H9 (cell line): ENCODE measurements around the gene SH3RF2. TPM values are rescaled to one million over a fixed set of nuclear protein-coding genes. Genes with fewer than 3 reads are reported as not detected.

Experiments
- DNase-seq: peaks from one replicate; pipeline ENCODE4 v3.0.0-alpha.2; 2017
- H2AFZ ChIP-seq: one replicate; pipeline ENCODE4 v1.6.1; 2013; ENCODE audit warnings: mild to moderate bottlenecking, low read length, control low read depth, moderate library complexity
- H2AK5ac ChIP-seq: 2 replicates; pipeline ENCODE4 v1.6.1; 2013; ENCODE audit warnings: low read length, control low read depth, mixed read lengths; ENCODE audit not compliant: insufficient read length
- H2BK120ac ChIP-seq: one replicate; pipeline ENCODE4 v1.6.1; 2013; ENCODE audit warnings: low read depth, mild to moderate bottlenecking, low read length, control low read depth, inconsistent platforms; ENCODE audit not compliant: poor library complexity, severe bottlenecking
- H2BK12ac ChIP-seq: 2 replicates; pipeline ENCODE4 v1.6.1; 2013; ENCODE audit warnings: low read length, control low read depth, mixed read lengths, low read depth; ENCODE audit not compliant: insufficient read length
- H2BK15ac ChIP-seq: 2 replicates; pipeline ENCODE4 v1.6.1; 2013; ENCODE audit warnings: low read depth, low read length, control low read depth
- H2BK20ac ChIP-seq: one replicate; pipeline ENCODE4 v1.6.1; 2013; ENCODE audit warnings: low read depth, mild to moderate bottlenecking, low read length, control low read depth, inconsistent platforms; ENCODE audit not compliant: poor library complexity, severe bottlenecking
- H2BK5ac ChIP-seq: 2 replicates; pipeline ENCODE4 v1.6.1; 2013; ENCODE audit warnings: low read length, control low read depth, mixed read lengths; ENCODE audit not compliant: insufficient read length
- H3K14ac ChIP-seq: 2 replicates; pipeline ENCODE4 v1.6.1; 2013; ENCODE audit warnings: low read length, control low read depth; ENCODE audit not compliant: insufficient read depth
- H3K18ac ChIP-seq: 2 replicates; pipeline ENCODE4 v1.6.1; 2013; ENCODE audit warnings: low read depth, mild to moderate bottlenecking, mixed read lengths, low read length, control low read depth; ENCODE audit not compliant: insufficient read length
- H3K23ac ChIP-seq: 2 replicates; pipeline ENCODE4 v1.6.1; 2013; ENCODE audit warnings: low read length, control low read depth, mixed read lengths, low read depth; ENCODE audit not compliant: insufficient read length
- H3K23me2 ChIP-seq: 2 replicates; pipeline ENCODE4 v1.6.1; 2013; ENCODE audit warnings: low read depth, mild to moderate bottlenecking, mixed read lengths, low read length, control low read depth; ENCODE audit not compliant: insufficient read length, poor library complexity, severe bottlenecking
- H3K27ac ChIP-seq: 2 replicates; pipeline ENCODE4 v1.5.1; 2013; ENCODE audit warnings: low read length, control low read depth, mixed read lengths, low read depth; ENCODE audit not compliant: insufficient read length
- H3K27me3 ChIP-seq: 2 replicates; pipeline ENCODE4 v1.6.1; 2013; ENCODE audit warnings: low read length, control low read depth, inconsistent platforms; ENCODE audit not compliant: insufficient read depth
- H3K4ac ChIP-seq: 2 replicates; pipeline ENCODE4 v1.6.1; 2013; ENCODE audit warnings: low read depth, mild to moderate bottlenecking, control low read depth, inconsistent platforms, low read length, moderate library complexity
- H3K4me1 ChIP-seq: 2 replicates; pipeline ENCODE4 v1.6.1; 2013; ENCODE audit warnings: low read length, control low read depth, inconsistent platforms; ENCODE audit not compliant: insufficient read depth
- H3K4me2 ChIP-seq: 2 replicates; pipeline ENCODE4 v1.6.1; 2013; ENCODE audit warnings: low read length, control low read depth, mixed read lengths; ENCODE audit not compliant: insufficient read length, insufficient read depth
- H3K56ac ChIP-seq: 2 replicates; pipeline ENCODE4 v1.6.1; 2013; ENCODE audit warnings: low read depth, mild to moderate bottlenecking, mixed read lengths, low read length, control low read depth; ENCODE audit not compliant: insufficient read length
- H3K79me1 ChIP-seq: 2 replicates; pipeline ENCODE4 v1.6.1; 2013; ENCODE audit warnings: low read depth, mild to moderate bottlenecking, moderate library complexity, low read length, control low read depth, inconsistent platforms; ENCODE audit not compliant: insufficient read depth, poor library complexity, severe bottlenecking
- H3K79me2 ChIP-seq: 2 replicates; pipeline ENCODE4 v1.6.1; 2013; ENCODE audit warnings: low read length, control low read depth, inconsistent platforms; ENCODE audit not compliant: insufficient read depth
- H3K9ac ChIP-seq: 2 replicates; pipeline ENCODE4 v1.6.1; 2013; ENCODE audit warnings: low read length, control low read depth, mixed read lengths; ENCODE audit not compliant: insufficient read length; ENCODE audit errors: extremely low read depth
- H3K9me3 ChIP-seq: one replicate; pipeline ENCODE4 v1.6.1; 2013; ENCODE audit warnings: low read depth, low read length, inconsistent platforms; ENCODE audit not compliant: control insufficient read depth
- H3T11ph ChIP-seq: one replicate; pipeline ENCODE4 v1.6.1; 2013; ENCODE audit warnings: mild to moderate bottlenecking, low read length, control low read depth, inconsistent platforms
- H4K20me1 ChIP-seq: one replicate; pipeline ENCODE4 v1.6.1; 2013; ENCODE audit not compliant: control insufficient read depth, insufficient read length, insufficient read depth
- H4K5ac ChIP-seq: 2 replicates; pipeline ENCODE4 v1.6.1; 2013; ENCODE audit warnings: low read depth, mild to moderate bottlenecking, mixed read lengths, low read length, control low read depth; ENCODE audit not compliant: insufficient read length
- H4K8ac ChIP-seq: replicated peaks from 2 replicates; pipeline ENCODE4 v1.6.1; 2013; ENCODE audit warnings: low read length, control low read depth, mixed read lengths, low read depth; ENCODE audit not compliant: insufficient read length
- H4K91ac ChIP-seq: 2 replicates; pipeline ENCODE4 v1.6.1; 2013; ENCODE audit warnings: low read depth, mild to moderate bottlenecking, moderate library complexity, mixed read lengths, low read length, control low read depth; ENCODE audit not compliant: insufficient read length
- H3K27ac Mint-ChIP-seq, 3 experiments: 2 replicates in 2 of 3; 3 replicates in 1 of 3; pipeline ENCODE4 v1.8.0; 2020 to 2021; ENCODE audit warnings: mixed read lengths in 3 of 3, mild to moderate bottlenecking in 1 of 3, moderate library complexity in 1 of 3
- H3K27me3 Mint-ChIP-seq: 2 replicates; pipeline ENCODE4 v1.8.0; 2021; ENCODE audit warnings: low read depth, mild to moderate bottlenecking, moderate library complexity, mixed read lengths
- H3K36me3 Mint-ChIP-seq, 3 experiments: 2 replicates in 2 of 3; 3 replicates in 1 of 3; pipeline ENCODE4 v1.8.0; 2020 to 2021; ENCODE audit warnings: low read depth in 3 of 3, mixed read lengths in 3 of 3; ENCODE audit not compliant: insufficient read depth in 1 of 3
- H3K4me1 Mint-ChIP-seq, 2 experiments: 2 replicates each; pipeline ENCODE4 v1.8.0; 2020; ENCODE audit warnings: mixed read lengths in 2 of 2
- H3K4me3 Mint-ChIP-seq, 2 experiments: 2 replicates in 1 of 2; 3 replicates in 1 of 2; pipeline ENCODE4 v1.8.0; 2020 to 2021; ENCODE audit warnings: mild to moderate bottlenecking in 2 of 2, mixed read lengths in 2 of 2, moderate library complexity in 1 of 2
- H3K9me3 Mint-ChIP-seq, 2 experiments: 2 replicates in 1 of 2; 3 replicates in 1 of 2; pipeline ENCODE4 v1.8.0; 2020; ENCODE audit warnings: mild to moderate bottlenecking in 2 of 2, mixed read lengths in 2 of 2, moderate library complexity in 1 of 2
- WGBS: extraction: QIAGEN DNeasy Blood & Tissue Kit; methylation state at CpG from one replicate; pipeline ENCODE4 v1.1.7; 2013; ENCODE audit warnings: missing lambda C conversion rate, low lambda C conversion rate, mixed read lengths; ENCODE audit not compliant: insufficient read length; ENCODE audit errors: extremely low coverage; 5-methylcytosine and 5-hydroxymethylcytosine counted together
- total RNA-seq: library from RNA; stranded (reverse); gene quantifications from 2 replicates; pipeline ENCODE4 v1.2.1, GENCODE V29; 2021
- TF ChIP-seq, protein P1 (sequence below): fragments of 200-600 bp; sonication (generic); conservative IDR thresholded peaks from 3 replicates; pipeline ENCODE4 v1.8.0; 2021; ENCODE audit warnings: antibody characterized with exemption, mild to moderate bottlenecking

The SH3RF2 gene
- total RNA-seq, 1 experiment from 2014 or later, result 0.66 TPM

DNA sequence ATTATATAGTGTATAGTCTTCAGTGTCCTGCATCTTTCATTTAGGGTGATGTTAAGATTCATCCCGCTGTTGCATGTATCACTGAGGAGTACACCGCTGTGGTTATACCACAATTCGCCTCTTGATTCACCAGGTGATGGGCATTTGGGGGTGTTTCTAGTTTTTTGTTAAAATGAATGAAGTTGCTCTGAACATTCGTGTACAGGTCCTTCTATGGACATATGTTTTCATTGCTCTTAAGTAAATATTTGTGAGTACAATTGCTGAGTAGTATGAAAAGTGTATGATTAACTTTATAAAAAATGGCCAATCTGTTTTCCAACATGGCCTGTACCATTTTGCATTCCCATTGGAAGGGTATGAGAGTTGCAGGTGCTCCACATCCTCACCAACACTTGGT, 107.3 kb downstream of the SH3RF2 start:
- no peak overlapping the region for H4K5ac ChIP-seq
- H3K36me3 Mint-ChIP-seq, result no peaks in the 10 kb centered on the region; a peak in 1 of 7 replicates
- H3K23me2 ChIP-seq, result no peaks in the 10 kb centered on the region
- H3K4me3 Mint-ChIP-seq, result no peak overlapping the region
- H3K27ac ChIP-seq, result no peak overlapping the region
- no peak overlapping the region for H3K18ac ChIP-seq
- WGBS, result no CpG with 5 or more reads among the region's 4 CpGs
- H3K23ac ChIP-seq, result no peak overlapping the region
- H3K27me3 Mint-ChIP-seq, result no peaks in the 10 kb centered on the region
- TF ChIP-seq, protein P1, sequence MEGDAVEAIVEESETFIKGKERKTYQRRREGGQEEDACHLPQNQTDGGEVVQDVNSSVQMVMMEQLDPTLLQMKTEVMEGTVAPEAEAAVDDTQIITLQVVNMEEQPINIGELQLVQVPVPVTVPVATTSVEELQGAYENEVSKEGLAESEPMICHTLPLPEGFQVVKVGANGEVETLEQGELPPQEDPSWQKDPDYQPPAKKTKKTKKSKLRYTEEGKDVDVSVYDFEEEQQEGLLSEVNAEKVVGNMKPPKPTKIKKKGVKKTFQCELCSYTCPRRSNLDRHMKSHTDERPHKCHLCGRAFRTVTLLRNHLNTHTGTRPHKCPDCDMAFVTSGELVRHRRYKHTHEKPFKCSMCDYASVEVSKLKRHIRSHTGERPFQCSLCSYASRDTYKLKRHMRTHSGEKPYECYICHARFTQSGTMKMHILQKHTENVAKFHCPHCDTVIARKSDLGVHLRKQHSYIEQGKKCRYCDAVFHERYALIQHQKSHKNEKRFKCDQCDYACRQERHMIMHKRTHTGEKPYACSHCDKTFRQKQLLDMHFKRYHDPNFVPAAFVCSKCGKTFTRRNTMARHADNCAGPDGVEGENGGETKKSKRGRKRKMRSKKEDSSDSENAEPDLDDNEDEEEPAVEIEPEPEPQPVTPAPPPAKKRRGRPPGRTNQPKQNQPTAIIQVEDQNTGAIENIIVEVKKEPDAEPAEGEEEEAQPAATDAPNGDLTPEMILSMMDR, result no peak
- no peak overlapping the region for H3K27ac Mint-ChIP-seq
- no peak overlapping the region for H2AFZ ChIP-seq
- no peak overlapping the region for H2AK5ac ChIP-seq
- H3K27me3 ChIP-seq, result no peaks in the 10 kb centered on the region
- no peak for DNase-seq
- peaks cover 8 to 11% of the 10 kb centered on the region in 2 experiments; a peak in 3 of 4 replicates for H3K4me1 Mint-ChIP-seq
- H3K4ac ChIP-seq, result no peak overlapping the region
- no peaks in the 10 kb centered on the region for H3K4me1 ChIP-seq
- H4K8ac ChIP-seq, result no peak overlapping the region
- H2BK12ac ChIP-seq, result no peak overlapping the region
- H3K14ac ChIP-seq, result no peak overlapping the region
- no peaks in the 10 kb centered on the region for H3K79me1 ChIP-seq
- no peaks in the 10 kb centered on the region for H3K9me3 ChIP-seq
- H3K56ac ChIP-seq, result no peak overlapping the region
- no peaks in the 10 kb centered on the region for H3K9me3 Mint-ChIP-seq
- no peak overlapping the region for H2BK120ac ChIP-seq
- H4K91ac ChIP-seq, result no peak overlapping the region
- no peak overlapping the region for H3T11ph ChIP-seq
- H2BK20ac ChIP-seq, result no peak overlapping the region
- no peak overlapping the region for H3K4me2 ChIP-seq
- no peak overlapping the region for H3K9ac ChIP-seq
- no peaks in the 10 kb centered on the region for H3K79me2 ChIP-seq
- no peak overlapping the region for H2BK5ac ChIP-seq
- no peak overlapping the region for H2BK15ac ChIP-seq
- no peaks in the 10 kb centered on the region for H4K20me1 ChIP-seq
